GM19239 (cell line): ENCODE results near the gene DVL1.
A peak's percentile ranks its signal among the peaks of the same experiment; 100 is the strongest.

Experiments
- DNase-seq: peaks from one replicate; pipeline ENCODE4 v3.0.0; 2011; ENCODE audit warnings: low spot score; ENCODE audit not compliant: insufficient read length
- FAIRE-seq: peaks from 2 replicates; lab custom pipeline; 2011; peaks lifted over from hg19 to GRCh38; lab: Jason Lieb, UNC

Gene DVL1

GRCh38 chr1:1357871-1358432 is 8.7 kb upstream of the DVL1 start:
- DNase-seq (no peak), FAIRE-seq (no peak)

DNA sequence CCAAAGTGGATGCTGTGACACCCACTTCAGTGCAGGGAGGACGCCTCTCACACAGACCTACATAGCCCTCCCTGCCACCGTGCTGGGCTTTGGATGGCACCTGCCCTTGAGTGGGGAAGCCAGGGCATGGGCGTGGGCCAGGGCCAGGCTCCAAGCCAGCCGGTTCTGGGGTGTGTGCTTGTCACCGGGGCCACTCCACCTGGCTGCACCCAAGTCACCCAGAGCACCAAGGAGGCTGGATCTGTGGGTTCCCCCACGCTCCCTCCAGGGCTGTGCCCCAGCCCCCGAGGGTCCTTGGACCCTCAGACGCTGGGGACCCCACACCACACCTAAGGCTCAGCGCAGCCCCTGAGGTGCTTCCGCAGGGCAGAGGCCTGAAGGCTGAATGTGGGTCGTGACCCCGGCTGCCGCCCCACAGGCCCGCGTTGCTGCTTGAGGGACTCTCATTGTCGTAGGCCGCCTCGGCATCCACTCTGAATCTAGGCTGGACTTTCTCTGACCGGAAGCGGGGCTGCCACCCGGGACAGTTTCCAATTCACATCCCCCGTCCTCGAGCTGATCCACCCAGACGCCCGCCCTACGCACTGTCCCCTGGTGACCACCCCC is 7.7 kb upstream of the DVL1 start:
- DNase-seq = no peak
- no peak for FAIRE-seq

DNA sequence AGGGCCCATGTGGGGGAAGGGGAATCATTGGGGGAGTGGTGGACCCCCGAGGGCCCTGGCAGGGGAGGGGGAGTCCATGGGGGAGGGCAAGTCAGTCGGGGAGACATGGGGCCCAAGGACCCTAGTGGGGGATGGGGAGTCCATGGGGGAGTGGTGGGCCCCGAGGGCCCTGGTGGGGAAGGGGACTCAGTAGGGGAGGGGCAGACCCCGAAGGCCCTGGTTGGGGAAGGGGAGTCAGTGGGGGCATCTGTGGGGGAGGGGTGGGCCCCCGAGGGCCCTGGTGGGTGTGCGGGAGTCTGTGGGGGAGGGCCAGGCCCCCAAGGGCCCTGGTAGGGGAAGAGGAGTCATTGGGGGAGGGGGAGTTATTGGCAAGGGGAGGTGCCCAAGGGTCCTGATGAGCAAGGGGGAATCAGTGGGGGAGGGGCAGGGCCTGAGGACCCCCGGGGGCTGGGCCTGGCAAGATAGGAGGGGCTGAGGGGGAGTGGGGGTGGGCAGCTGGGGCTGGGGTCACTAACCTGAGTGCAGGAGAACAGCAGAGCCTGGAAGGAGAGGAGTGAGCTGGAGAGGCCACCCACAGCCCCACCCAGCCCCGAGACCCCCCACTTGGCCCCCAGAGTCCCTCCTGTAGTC is 7.1 kb upstream of the DVL1 start:
- no peak for DNase-seq
- FAIRE-seq = no peak

- no peak for FAIRE-seq
These were observed 6.2 kb upstream of the DVL1 start for GRCh38 chr1:1355416-1355815.

GRCh38 chr1:1354271-1355247 is 5.3 kb upstream of the DVL1 start:
- DNase-seq = no peak
- FAIRE-seq = no peak

More at GRCh38 chr1:1355416-1355815, 6.2 kb upstream of the DVL1 start:
- DNase-seq = no peak

- FAIRE-seq (no peak), DNase-seq (no peak)
These were observed 4.4 kb upstream of the DVL1 start for GRCh38 chr1:1353389-1354151.

- FAIRE-seq (no peak), DNase-seq (no peak)
These were observed 3.7 kb upstream of the DVL1 start for GRCh38 chr1:1352786-1353388.

- DNase-seq (no peak), FAIRE-seq (no peak)
These were observed 2.6 kb upstream of the DVL1 start for GRCh38 chr1:1351511-1352427.

GRCh38 chr1:1348420-1349255 is 580 bp downstream of the DVL1 start:
- FAIRE-seq (peak; percentile 42), DNase-seq (no peak)

- FAIRE-seq = no peak
- no peak for DNase-seq
These were observed 1.4 kb downstream of the DVL1 start for GRCh38 chr1:1347663-1348419.

GRCh38 chr1:1347026-1347595 is 2.1 kb downstream of the DVL1 start:
- FAIRE-seq = no peak

DNA sequence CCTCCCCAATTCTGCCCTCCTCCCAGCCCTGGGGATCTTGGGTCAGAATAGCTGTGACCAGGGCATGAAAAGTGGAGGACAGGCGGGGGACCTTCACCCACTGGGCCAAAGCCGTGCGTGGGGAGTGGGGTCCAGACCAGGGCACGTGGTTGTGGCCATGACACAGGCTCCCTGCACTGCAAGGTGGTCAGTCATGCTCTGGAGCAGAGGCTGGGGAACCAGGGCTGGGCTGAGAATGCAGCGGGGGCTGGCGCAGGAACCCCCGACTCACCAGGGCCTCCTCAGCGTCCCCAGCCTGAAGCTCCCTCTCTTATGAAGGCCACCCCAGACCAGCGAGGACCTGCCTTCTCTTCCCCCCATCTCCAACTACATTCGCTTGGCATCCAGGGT is 2.7 kb downstream of the DVL1 start:
- DNase-seq (no peak), FAIRE-seq (no peak)

More at GRCh38 chr1:1347026-1347595, 2.1 kb downstream of the DVL1 start:
- no peak for DNase-seq

- DNase-seq (no peak), FAIRE-seq (no peak)
These were observed 3.2 kb downstream of the DVL1 start for GRCh38 chr1:1345860-1346500.

DNA sequence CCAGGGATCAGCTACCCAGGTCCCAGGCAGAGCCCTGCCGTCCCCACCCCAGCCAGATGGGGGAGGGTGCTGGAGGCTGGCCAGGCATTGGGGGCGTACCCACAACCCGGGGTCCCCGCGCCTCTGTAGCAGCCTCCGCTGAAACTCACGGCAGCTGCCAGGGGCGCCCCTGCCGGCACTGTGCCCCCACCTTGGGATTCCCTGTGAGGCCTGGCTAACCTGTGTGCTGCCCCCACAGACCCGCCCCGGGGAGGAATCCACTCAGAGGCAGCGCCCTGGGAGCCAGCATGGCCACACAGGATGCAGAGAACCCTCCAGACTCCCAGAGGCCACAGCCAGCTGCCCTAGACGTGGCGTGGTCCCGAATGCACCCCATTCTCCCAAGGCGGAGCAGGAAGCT is 3.8 kb downstream of the DVL1 start:
- FAIRE-seq = no peak
- no peak for DNase-seq

GRCh38 chr1:1344655-1345361 is 4.4 kb downstream of the DVL1 start:
- no peak for DNase-seq
- no peak for FAIRE-seq
